OCI-LY7 (cell line): ENCODE results near the gene EFCAB11.

ENCODE experiments used
- CTCF ChIP-seq: fragments of 200-600 bp; sonication (generic); conservative IDR thresholded peaks from 2 replicates; pipeline ENCODE4 v1.5.1; 2014; ENCODE audit warnings: mild to moderate bottlenecking, antibody characterized with exemption, low read length, moderate library complexity, mixed read lengths
- EZH2phosphoT487 ChIP-seq: fragments of 200-600 bp; sonication (generic); IDR thresholded peaks from 2 replicates; pipeline ENCODE4 v1.6.1; 2018; ENCODE audit warnings: low read depth, borderline replicate concordance, mild to moderate bottlenecking, mixed run types, antibody characterized with exemption, low read length, moderate library complexity, mixed read lengths

DNA sequence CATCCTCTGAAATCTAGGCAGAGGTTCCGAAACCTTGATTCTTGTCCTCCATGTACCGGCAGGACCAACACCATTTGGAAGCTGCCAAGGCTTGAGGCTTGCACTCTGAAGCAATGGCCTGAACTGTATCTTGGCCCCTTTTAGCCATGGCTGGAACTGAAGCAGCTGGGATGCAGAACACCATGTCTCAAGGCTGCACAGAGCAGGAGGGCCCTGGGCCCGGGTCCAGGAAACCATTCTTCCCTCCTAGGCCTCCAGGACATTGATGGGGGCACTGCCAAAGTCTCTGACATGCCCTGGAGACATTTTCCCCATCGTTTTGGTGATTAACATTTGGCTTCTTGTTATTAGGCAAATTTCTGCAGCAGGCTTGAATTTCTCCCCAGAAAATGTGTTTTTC, 198.7 kb downstream of the EFCAB11 start:
- TF ChIP-seq CTCF (no peak), EZH2phosphoT487 (no peak)
